HG02678 (cell line): ENCODE measurements around the gene ENOX1.

Experiments
- ATAC-seq: cut with Tn5 transposase; IDR thresholded peaks from one replicate; pipeline ENCODE4 v1.9.1; 2021; ENCODE audit warnings: mild to moderate bottlenecking, moderate library complexity; ENCODE audit not compliant: unreplicated experiment

ENOX1 gene

DNA sequence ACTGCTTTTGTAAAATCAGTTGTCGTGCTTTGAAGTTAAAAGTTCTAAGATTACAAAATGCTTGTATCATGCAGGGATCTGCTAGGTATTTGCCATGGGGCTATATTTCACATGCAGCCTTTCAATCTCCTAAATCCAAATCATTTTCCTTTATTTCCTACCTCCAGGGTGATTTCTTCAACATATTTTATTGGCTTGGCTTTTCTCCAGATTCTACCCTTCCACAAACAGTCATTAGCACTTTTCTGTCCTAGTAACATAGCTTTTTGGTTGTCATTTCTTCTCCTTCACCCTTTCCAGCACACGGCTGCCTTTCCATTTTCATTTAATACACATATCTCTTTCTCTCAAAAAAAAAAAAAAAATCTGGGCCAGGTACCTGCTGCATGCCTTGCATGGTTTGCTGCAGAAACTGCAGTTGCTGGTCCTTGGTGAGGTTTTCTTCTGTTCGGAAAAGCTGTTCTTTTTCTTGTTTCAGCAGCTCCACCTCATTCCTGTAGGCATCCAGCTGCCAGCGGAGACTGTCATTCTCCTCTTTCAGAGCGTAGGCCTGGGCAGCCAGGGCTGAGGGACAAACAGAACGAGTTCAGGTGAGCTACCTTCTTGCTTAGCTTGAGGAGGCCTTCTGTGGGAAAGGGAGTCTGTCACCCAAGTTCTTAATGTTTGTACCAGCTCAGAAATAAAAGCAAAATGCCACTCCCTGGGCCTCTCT lies 488.6 kb downstream of the ENOX1 start:
- ATAC-seq, result no peak

DNA sequence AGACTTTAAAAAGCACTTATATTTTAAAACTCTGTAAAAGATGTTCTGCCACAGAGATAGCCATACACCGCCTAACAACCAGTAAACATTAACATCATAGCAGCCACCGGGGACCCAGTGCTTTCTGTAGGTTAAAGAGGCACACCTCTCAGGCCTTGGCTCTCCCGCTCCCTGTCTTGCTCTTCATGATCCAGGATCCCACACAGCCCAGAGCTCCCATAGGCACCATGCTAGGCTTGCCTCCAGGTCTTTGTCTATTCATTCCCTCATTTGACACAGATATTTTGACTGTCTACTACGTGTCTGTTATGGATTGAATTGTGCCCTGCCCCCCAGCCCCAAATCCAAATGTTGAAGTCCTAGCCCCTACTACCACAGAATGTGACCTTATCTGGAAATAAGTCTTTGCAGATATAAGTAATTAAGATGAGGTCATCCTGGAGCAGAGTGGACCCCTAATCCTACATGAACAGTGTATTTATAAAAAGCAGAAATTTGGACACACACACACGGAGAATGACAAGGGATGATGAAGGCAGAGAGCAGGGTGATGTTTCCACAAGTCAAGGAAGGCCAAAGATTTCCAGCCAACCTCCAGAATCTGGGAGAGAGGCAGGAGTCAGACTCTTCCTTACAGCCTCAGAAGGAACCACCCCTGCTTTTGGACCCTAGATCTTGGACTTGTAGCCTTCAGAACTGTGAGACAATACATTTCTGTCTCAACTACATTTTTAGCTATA lies 490.8 kb downstream of the ENOX1 start:
- no peak for ATAC-seq

DNA sequence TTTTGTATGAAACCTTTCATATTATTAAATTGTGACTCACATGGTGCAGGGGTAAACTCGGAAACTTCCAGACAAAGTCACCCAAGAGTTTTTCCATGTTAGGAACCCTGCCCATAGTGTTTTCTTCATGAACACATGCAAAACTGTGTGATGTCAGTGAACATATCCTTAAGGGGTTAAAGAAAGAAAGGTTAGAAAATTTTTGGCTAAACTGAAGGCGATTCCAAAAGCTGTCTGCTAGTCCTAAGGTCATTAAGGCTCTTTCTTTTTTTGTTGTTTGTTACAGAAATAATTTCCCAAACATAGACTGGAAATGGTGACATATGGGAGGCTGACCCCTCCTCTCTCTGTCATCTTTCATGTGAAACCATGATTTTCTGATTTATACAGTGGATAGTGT lies 491.5 kb downstream of the ENOX1 start:
- ATAC-seq, result no peak

DNA sequence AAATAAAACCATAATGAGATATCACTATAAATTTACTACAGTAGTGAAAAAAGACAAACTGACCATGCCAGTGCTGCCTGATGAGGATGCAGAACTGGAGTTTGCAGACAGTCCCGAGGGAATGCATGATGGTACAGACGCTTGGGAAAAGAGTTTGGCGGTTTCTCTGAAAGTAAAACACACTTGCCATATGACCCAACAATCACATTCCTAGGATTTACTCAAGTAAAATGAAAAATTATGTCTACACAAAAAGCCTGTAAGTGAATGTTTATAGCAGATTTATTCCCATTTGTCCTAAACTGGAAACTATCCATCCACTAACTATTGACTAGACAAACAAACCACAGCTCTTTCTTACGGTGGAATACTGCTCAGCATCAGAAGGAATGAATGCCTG lies 492.4 kb downstream of the ENOX1 start:
- no peak for ATAC-seq

DNA sequence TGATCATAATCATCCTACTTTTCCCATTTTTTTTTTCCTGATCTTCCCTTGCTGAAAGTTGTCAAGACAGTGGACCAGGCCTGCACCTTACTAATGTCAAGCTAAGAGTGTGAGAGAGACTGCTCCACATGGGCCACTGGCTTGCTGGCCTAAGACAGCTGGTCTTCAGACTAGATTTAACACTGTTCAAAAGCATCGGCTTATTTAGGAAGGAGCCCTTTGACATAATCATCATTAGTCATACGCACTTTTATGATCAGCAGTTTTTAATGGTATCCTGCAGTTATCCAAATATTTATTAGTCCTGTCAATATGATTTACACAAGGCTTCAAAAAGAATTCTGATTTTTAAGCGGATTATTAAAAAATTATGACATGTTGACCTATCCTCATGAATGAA lies 492.8 kb downstream of the ENOX1 start:
- ATAC-seq, result no peak

DNA sequence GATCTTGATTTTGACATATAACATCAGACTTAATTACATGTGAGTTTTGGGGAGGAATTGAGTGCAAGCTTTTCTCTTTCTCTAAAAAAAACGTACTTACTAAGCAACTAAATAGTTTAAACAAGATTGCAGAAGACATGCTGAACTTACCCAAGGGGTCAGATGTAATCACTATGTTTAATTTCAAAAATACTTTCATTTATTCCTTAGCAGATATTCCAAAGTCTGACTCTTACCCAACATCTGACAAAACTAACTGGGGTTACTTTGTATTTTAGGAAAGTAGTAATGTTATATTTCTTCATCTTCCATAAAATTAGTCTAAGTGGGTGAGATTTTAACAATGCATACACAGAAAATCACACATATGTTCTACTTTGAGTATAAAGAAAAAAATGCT lies 493.2 kb downstream of the ENOX1 start:
- no peak for ATAC-seq

DNA sequence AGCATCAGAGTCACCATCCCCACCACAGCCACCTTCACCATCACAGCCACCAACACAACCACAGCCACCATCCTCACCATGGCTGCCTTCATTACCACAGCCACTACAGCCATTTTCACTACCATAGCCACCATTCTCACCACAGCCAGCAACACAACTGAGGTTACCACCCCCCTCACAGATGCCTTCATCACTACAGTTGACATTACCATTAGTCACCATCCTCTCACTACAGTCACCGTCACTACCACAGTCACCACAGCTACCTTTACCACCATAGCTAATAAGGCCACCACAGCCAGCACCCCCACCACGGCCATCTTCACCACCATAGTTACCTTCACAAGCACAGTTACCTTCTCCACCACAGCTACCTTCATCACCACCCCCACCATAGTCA lies 493.8 kb downstream of the ENOX1 start:
- ATAC-seq, result no peak

DNA sequence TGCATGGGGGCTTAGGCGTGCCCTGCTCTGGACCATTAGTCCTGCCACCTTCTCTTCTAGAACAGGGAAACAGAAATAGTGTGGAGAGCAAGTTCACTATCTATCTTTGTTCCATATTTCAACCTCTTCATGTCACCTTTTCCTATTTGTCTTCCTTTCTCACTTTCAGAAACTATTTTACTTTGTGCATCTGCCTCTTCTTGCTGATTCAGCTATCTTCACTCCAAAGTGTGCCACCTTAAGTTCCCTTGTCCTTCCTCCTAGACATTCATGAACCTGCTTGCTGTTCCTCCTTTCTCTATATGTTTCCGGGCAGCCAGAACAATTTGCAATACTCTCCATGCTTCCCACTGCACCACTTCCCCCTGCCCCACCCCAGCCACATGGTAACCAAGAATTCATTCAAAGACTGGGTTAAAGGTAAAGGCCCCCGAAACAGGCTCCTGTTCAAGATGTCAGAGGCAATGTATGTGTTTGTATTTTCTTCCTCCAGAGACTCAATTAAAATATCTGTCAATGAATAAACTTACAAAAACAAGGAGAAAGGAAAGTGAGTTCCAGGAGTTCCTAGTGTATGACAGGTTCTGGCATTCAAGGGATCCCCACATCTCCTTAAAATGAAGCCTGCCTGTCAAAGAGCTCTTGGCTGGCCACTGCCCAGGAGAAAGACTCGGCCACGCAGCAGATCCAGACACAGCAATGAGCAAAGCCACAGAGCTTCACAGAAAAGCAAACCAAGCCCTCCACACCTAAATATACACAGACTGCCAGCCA lies 495.3 kb downstream of the ENOX1 start:
- no peak for ATAC-seq

DNA sequence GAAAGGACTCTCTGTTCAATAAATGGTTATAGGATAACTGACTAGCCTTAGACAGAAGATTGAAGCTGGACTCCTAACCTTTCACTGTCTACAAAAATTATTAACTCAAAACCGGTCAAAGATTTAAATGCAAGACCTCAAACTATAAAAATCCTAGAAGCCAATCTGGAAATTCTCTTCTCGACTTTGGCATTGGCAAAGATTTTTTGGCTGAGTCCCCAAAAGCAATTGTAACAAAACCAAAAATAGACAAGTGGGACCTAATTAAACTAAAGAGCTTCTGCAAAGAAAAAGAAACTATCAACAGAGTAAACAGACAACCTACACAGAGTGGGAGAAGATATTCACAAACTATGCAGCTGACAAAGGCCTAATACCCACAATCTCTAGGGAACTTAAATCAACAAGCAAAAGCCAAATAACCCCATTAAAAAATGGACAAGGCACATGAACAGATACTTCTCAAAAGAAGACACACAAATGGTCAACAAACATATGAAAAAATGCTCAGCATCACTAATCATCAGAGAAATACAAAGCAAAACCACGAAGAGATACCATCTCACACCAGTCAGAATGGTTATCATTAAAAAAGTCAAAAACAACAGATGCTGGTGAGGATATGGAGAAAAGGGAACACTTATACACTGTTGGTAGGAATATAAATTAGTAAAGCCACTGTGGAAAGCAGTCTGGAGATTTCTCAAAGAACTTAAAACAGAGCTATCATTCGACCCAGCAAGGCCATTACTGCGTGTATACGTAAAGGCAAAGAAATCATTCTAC lies 497.1 kb downstream of the ENOX1 start:
- ATAC-seq, result no peak

DNA sequence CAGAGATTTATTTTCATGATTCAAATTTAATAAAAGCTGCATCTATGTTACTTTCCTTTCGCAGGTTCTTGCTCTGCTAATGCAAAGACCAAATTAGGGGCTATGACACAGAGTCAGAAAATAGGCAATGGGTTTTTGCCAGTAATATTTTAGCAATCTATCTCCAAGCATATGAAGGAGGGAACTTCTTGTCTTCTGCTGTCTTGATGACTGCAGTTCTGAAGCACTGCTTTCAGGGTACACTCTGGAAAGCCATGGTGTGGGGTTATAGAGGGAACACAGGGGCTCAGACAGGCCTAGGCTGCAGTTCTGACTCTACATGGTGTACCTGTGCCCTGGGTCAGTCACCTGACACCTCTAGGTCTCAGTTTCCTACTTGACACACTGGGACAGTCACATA lies 500.0 kb downstream of the ENOX1 start:
- no peak for ATAC-seq

DNA sequence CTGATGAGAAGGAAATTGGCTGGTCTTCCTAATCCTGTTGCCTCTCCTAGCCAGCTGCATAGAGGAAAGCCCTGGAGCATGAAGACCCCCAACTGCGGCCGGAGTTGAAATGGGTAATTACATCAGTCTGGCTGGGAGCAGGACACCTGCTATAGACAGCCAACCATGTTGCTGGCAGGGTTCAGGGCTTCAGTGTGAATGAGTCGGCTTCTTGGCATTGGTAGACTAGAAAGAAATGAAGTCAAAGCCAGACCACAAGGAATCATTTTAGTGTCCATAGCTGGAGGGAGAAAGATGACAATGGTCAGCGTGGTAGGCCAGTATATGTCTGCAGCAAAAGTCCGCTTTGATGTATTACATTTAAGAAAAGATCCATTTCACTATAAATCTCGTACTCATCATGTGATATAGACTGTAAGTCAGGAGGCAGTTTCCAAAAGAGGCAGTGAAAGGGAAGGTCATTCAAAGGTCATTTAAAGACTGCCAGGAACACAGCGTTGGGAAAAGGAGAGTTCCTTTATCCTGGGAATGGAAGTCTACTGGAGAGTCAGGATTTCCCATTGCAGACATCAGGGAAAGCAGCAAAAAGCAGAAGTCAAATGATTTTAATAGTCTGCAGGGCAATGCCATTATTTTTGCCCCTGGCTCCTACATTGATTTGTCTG lies 500.7 kb downstream of the ENOX1 start:
- no peak for ATAC-seq

DNA sequence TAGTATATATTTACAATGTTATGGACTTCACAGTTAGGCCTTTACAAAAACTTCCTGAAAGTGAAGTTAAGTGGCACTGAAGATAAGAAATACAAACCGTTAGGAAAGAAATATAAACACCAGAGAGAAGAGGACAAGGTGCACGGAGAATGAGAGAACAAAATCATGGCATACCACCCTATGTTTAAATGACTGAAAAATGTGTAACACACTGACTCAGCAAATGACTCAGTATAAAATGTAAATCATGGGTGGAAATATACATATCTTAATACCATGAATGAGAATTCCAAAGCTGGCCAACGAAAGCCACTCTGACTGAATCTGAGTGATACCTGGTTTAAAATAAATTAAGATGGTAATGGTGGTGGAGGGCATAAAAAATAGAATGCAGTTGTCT lies 502.6 kb downstream of the ENOX1 start:
- no peak for ATAC-seq

DNA sequence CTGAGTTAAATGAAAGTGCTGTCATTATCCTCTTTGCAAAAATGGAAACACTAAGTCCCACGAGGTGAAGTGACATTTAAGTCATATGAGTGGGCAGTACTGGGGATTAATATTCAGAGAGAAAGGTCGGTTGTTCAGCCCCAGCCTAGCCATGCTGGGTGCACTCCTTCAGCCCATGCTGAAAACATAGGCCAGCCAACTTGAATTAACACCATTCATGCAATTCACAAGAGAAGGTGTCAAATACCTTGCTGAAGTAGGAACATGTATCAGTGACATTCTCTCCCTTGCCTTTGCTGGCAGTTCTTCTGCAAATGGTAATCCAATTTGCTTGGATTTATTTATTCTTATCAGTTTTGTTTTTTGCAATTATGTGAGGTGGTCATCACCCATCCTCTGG lies 507.1 kb downstream of the ENOX1 start:
- ATAC-seq, result no peak

DNA sequence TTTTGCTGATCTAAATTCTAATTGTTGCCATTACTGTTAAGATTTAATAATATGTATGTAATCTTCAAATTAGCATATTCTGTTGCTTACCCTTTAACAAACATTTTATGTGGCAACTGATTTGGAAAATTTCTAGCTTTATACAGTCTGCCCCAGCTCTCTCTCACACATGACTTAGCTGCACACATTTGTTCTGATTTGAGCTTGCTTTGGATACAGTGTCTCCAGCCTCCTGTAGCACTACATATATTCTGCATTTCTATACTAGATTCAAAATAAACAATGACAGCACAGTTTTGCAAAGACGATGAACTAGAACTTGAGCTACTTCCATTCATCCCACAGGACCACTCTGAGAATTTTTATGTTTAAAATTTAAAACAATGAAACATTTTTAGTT lies 508.6 kb downstream of the ENOX1 start:
- no peak for ATAC-seq

DNA sequence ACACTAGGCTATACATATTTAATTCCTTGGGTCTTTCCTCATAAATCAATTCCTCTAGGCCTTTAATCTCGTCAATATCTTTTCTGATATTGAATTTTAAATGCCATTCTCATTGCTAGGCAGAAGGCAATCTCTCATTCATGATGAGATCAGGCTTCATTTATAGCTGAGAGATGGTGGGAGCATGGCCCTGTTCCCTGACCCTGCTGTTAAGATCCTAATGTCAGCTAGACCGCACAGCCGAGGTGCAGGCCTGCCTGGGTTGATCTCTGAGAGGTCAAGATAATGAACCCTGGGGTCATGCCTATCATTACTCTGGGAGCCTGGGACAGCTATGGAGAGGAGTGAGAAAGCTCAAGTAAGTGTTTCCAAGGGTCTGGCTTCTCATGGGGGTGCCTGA lies 509.6 kb downstream of the ENOX1 start:
- no peak for ATAC-seq

DNA sequence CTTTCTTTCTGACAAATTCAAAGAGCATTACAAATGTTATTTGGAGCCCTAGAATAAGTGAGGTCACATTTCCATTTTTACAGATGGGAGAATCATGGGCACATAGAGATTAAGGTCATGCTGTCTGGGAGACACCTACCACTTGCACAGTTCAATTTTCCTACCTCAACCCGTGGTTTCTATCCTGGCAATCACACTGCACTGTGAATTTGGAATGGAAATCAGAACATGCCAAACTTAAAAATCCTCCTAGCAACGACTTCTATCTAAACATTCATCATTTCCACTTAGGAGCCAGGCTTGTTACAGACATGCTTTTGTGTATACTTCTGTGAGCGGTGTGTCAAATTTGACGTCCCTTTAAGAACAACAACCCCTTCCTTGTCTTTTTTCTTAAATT lies 511.9 kb downstream of the ENOX1 start:
- ATAC-seq, result no peak

DNA sequence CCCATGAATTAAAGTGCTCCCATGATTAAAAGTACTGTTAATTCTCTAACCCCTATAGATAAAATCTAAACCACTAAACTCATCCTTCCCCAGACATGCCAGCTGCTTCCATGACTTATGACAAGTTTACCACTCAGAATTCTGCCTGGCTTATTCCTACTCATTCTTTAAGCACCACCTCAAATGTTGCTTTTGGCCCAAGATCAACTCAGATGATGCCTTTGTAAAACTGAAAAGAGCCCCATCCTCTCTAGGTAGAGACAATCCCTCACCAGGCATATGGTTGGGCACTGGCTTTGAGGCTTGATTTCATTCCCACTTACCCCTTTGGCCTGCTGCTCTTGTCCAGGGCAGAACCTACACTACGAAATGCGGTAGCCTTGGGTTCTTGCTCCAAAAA lies 513.4 kb downstream of the ENOX1 start:
- no peak for ATAC-seq

DNA sequence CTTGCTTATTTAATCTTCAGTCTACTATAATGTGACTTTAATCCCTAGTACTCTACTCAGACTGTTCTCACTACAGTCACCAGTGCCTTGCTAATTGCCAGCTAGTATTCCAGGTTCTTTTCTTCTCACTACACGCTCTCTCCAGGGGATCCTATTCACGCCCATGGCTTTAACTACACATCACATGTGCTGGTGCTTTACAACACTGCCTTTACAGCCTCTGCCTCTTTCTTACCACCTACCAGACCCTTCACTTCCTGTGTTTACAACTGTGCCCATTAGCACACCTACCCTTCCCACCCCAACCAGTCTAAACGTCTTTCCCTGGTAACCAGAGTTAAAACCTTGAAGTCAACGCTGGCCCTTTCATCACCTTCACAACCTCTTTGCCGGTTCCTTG lies 513.9 kb downstream of the ENOX1 start:
- ATAC-seq, result no peak

DNA sequence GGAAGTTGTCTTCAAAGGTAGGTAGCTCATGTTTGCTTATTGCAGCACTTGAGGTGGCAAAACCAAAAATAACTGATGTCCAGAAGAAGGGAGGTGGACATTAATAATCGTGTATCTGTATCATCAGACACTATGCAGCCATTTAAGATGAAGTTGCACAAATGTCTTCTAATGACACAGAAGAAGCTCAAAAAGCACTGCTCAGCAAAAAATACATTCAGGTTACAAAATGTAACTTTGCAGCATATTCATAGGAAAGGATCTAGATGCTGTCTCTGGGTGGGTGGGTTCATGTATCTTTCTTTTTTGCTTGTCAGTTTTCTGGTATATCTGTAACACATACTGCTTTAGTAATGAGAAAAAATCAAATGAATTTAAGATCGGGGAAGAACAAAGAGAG lies 515.6 kb downstream of the ENOX1 start:
- no peak for ATAC-seq

DNA sequence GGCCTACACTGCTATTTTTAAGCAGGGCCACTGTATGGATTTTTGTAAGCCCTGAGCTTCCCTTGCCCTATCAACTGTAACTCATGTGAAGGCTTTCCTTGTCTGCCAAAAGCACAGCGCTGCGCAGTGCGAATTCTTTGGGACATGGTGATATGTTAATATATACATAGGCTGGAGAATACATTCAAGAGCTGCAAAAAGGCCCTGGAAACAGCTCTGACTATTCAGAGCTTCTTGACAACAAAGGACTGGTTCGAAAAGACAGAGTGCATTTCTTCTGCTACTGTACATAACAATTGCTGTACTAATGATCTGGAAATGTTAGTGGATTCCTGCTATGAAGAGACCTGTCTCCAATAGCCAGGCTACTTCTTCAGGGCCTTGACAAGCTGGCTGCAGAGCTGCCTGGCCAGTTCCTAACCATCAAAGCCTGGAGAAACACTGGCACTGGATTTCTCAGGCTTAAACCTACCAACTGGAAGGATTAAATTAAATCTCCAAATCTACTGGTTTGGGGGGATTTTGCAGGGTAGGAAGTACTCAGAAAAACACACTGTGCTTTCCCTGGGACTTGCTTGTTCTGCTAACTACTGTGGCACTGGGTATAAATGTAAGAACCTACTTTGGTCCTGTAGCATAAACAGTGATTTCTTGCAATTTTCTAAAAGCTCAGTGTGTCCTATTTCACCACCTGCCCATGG lies 516.5 kb downstream of the ENOX1 start:
- no peak for ATAC-seq
